Uterus (tissue), 4 donors: ENCODE measurements around the gene PSMC3. TPM values are rescaled to one million over a fixed set of nuclear protein-coding genes. Genes with fewer than 3 reads are reported as not detected.

Source experiments
- DNase-seq, 2 donors: peaks; one replicate each; pipeline ENCODE4 v3.0.0-alpha.2; 2019 to 2020
- H3K27ac ChIP-seq, 2 donors: fragments of 200-600 bp; sonication (generic); 1 replicate in 1 of 2; 2 replicates in 1 of 2; pipeline ENCODE4 v1.5.1; 2016 to 2018
- H3K27me3 ChIP-seq, 2 donors: fragments of 200-600 bp; sonication (generic); one replicate each; pipeline ENCODE4 v1.5.1; 2018 to 2019; ENCODE audit warnings: control low read depth in 1 of 2
- H3K36me3 ChIP-seq, 2 donors: fragments of 200-600 bp; sonication (generic); one replicate each; pipeline ENCODE4 v1.5.1; 2019; ENCODE audit warnings: control low read depth in 1 of 2
- H3K4me1 ChIP-seq, 2 donors: fragments of 200-600 bp; sonication (generic); one replicate each; pipeline ENCODE4 v1.5.1; 2018 to 2019; ENCODE audit warnings: control low read depth in 1 of 2
- H3K4me3 ChIP-seq, 2 donors: fragments of 200-600 bp; sonication (generic); 1 replicate in 1 of 2; 2 replicates in 1 of 2; pipeline ENCODE4 v1.5.1; 2018 to 2019; ENCODE audit warnings: mild to moderate bottlenecking in 1 of 2
- H3K9me3 ChIP-seq, 2 donors: fragments of 200-600 bp; sonication (generic); one replicate each; pipeline ENCODE4 v1.5.1; 2019; ENCODE audit warnings: control low read depth in 1 of 2
- CTCF ChIP-seq, 4 experiments: fragments of 200-600 bp in 2 of 4; fragments of 450-650 bp in 2 of 4; sonication (generic) in 2 of 4; IDR thresholded peaks; one replicate each; pipeline ENCODE4 v1.5.1; 2016 to 2019; ENCODE audit warnings: antibody characterized with exemption in 4 of 4, mild to moderate bottlenecking in 2 of 4, moderate library complexity in 1 of 4
- POLR2A ChIP-seq, 2 donors: fragments of 450-650 bp; IDR thresholded peaks; one replicate each; pipeline ENCODE4 v1.6.1; 2016; ENCODE audit warnings: antibody characterized with exemption in 2 of 2, mild to moderate bottlenecking in 1 of 2, moderate library complexity in 1 of 2
- intact Hi-C: fragments of 100-400 bp; cut with DNase I; formaldehyde crosslinking; loops from one replicate; pipeline ENCODE4 v1.15.1; 2023; ENCODE audit warnings: low total_unique reads
- microRNA-seq: library from miRNA; unstranded; fragments of <30 nt; microRNA quantifications from one replicate; pipeline ENCODE4, GENCODE V29; 2016; ENCODE audit warnings: borderline microRNAs expressed, borderline replicate concordance
- small RNA-seq: library from RNA; depleted of rRNA; stranded (forward); fragments of <200 nt; gene quantifications from one replicate; pipeline ENCODE3, GENCODE V24; 2016
- total RNA-seq, 4 donors: library from RNA; depleted of rRNA in 3 of 4; stranded (reverse); fragments of >200 nt in 3 of 4; gene quantifications; one replicate each; pipeline versions ENCODE4 v1.1.0 to v1.2.4, GENCODE V29; 2014 to 2023
- donor health status: DM: yes; HTN: yes; CAD: no.

The PSMC3 gene
- total RNA-seq, 4 donors from 2014 or later, result 43.8 to 161 (median 96.2) TPM

GRCh38 chr11:47369676-47370075 is 56.6 kb downstream of the PSMC3 start:
- TF ChIP-seq CTCF (IDR thresholded peaks at IDR 0.05), result no peak
- no peak for TF ChIP-seq POLR2A (IDR thresholded peaks at IDR 0.05)
- DNase-seq, result no peak
- Histone ChIP-seq H3K9me3 (no peaks in the 10 kb centered on the region), H3K4me3 (no peak overlapping the region), H3K27ac (no peak overlapping the region), H3K4me1 (no peaks in the 10 kb centered on the region), H3K27me3 (no peaks in the 10 kb centered on the region), H3K36me3 (no peaks in the 10 kb centered on the region)
- intact Hi-C loops, result loop anchor here (10.0 kb wide), 1 partner anchor 475 kb away; the partner anchor contains the start of gene NUP160

Small RNA genes within 50 kb of the gene (microRNA-seq; reads per million reads assigned to microRNA genes)
- gene MIR4487, result not detected

Small RNA genes within 50 kb of the gene (small RNA-seq; reads per million reads assigned to genes)
- gene MIR4487, result not detected

Other genes starting within 250 kb of the PSMC3 start
- gene ARFGAP2, start 249.6 kb downstream of the PSMC3 start, total RNA-seq, result 100 to 1,000 TPM in 3 of 4 donors, 10 to 100 TPM in 1; 57.4 to 243 (median 151) TPM
- gene PACSIN3, start 240.0 kb downstream of the PSMC3 start, total RNA-seq, result 10 to 100 TPM; 28.1 to 80.3 (median 47.1) TPM
- 10 to 100 TPM; 13.8 to 65.9 (median 23.8) TPM for gene DDB2, start 211.5 kb downstream of the PSMC3 start, total RNA-seq
- gene ACP2, start 177.6 kb downstream of the PSMC3 start, total RNA-seq, result 10 to 100 TPM; 25.6 to 36.6 (median 27.1) TPM
- gene NR1H3, start 168.4 kb downstream of the PSMC3 start, total RNA-seq, result 10 to 100 TPM; 14.1 to 49.0 (median 31.9) TPM
- gene MADD, start 156.3 kb downstream of the PSMC3 start, total RNA-seq, result 100 to 1,000 TPM in 1 of 4 donors, 10 to 100 TPM in 3; 26.8 to 234 (median 47.2) TPM
- gene MYBPC3, start 73.7 kb downstream of the PSMC3 start, total RNA-seq, result under 1 TPM in 2 of 4 donors, not detected in 2; 0.09 to 0.14 TPM
- 1 to 10 TPM; 4.9 to 9.7 (median 7.6) TPM for gene SPI1, start 47.9 kb downstream of the PSMC3 start, total RNA-seq
- gene SLC39A13, start 17.8 kb downstream of the PSMC3 start, total RNA-seq, result 10 to 100 TPM; 30.9 to 79.2 (median 64.2) TPM
- under 1 TPM in 1 of 4 donors, not detected in 3; 0.41 TPM for gene RAPSN, start 22.7 kb upstream of the PSMC3 start, total RNA-seq
- gene CELF1, start 126.7 kb upstream of the PSMC3 start, total RNA-seq, result 100 to 1,000 TPM in 3 of 4 donors, 10 to 100 TPM in 1; 51.2 to 138 (median 121) TPM
- gene PTPMT1, start 139.2 kb upstream of the PSMC3 start, total RNA-seq, result 10 to 100 TPM; 28.5 to 74.4 (median 48.7) TPM
- 10 to 100 TPM in 3 of 4 donors, 1 to 10 TPM in 1; 9.7 to 36.3 (median 18.5) TPM for gene KBTBD4, start 152.5 kb upstream of the PSMC3 start, total RNA-seq
- 10 to 100 TPM; 59.2 to 67.6 (median 62.5) TPM for gene NDUFS3, start 152.6 kb upstream of the PSMC3 start, total RNA-seq
- gene FAM180B, start 160.2 kb upstream of the PSMC3 start, total RNA-seq, result under 1 TPM in 2 of 4 donors, not detected in 2; 0.21 to 0.30 TPM
- gene C1QTNF4, start 168.0 kb upstream of the PSMC3 start, total RNA-seq, result 10 to 100 TPM in 3 of 4 donors, 1 to 10 TPM in 1; 5.0 to 15.4 (median 14.8) TPM
- gene MTCH2, start 216.1 kb upstream of the PSMC3 start, total RNA-seq, result 10 to 100 TPM; 24.8 to 65.6 (median 49.5) TPM